SK-N-SH treated with all-trans-retinoic acid at 6 μM for 48 hours (cell line): Measurements from ENCODE around the gene SMTNL1.

Experiments
- ATAC-seq: fragments of 200-7000 bp; cut with Tn5 transposase; 3 replicates; pipeline ENCODE4 v1.9.1; 2020; ENCODE audit warnings: mild to moderate bottlenecking, moderate library complexity
- ARNTL ChIP-seq: fragments of 450-650 bp; formaldehyde crosslinking; IDR thresholded peaks from 2 replicates; pipeline ENCODE4 v1.5.0; 2020; ENCODE audit warnings: low read depth, mild to moderate bottlenecking, moderate library complexity, borderline replicate concordance
- CREB5 ChIP-seq: fragments of 250-450 bp; sonication (Bioruptor Pico); IDR thresholded peaks from 2 replicates; pipeline ENCODE4 v1.5.1; 2020; ENCODE audit warnings: low read depth, mild to moderate bottlenecking, moderate library complexity
- CSRNP3 ChIP-seq: fragments of 250-450 bp; sonication (Bioruptor Pico); IDR thresholded peaks from 2 replicates; pipeline ENCODE4 v1.5.1; 2021; ENCODE audit warnings: mild to moderate bottlenecking, moderate library complexity
- GLIS3 ChIP-seq: fragments of 250-450 bp; sonication (Bioruptor Pico); IDR thresholded peaks from 2 replicates; pipeline ENCODE4 v1.5.0; 2020; ENCODE audit warnings: mild to moderate bottlenecking, moderate library complexity
- POU6F1 ChIP-seq: fragments of 250-450 bp; sonication (Bioruptor Pico); IDR thresholded peaks from 2 replicates; pipeline ENCODE4 v1.8.0; 2021; ENCODE audit warnings: low read depth, mild to moderate bottlenecking, moderate library complexity, borderline replicate concordance
- RARB ChIP-seq: fragments of 250-450 bp; sonication (Bioruptor Pico); IDR thresholded peaks from 2 replicates; pipeline ENCODE4 v1.8.0; 2021; ENCODE audit warnings: mild to moderate bottlenecking, moderate library complexity
- SNAI2 ChIP-seq: fragments of 250-450 bp; sonication (Bioruptor Pico); IDR thresholded peaks from 2 replicates; pipeline ENCODE4 v1.5.0; 2020; ENCODE audit warnings: mild to moderate bottlenecking, moderate library complexity
- TCF4 ChIP-seq: fragments of 250-450 bp; sonication (Bioruptor Pico); IDR thresholded peaks from 2 replicates; pipeline ENCODE4 v1.8.0; 2021; ENCODE audit warnings: mild to moderate bottlenecking, moderate library complexity, borderline replicate concordance
- TOX ChIP-seq: fragments of 250-450 bp; sonication (Bioruptor Pico); IDR thresholded peaks from 2 replicates; pipeline ENCODE4 v1.8.0; 2021; ENCODE audit warnings: mild to moderate bottlenecking, moderate library complexity, borderline replicate concordance
- TSHZ2 ChIP-seq: fragments of 250-450 bp; sonication (Bioruptor Pico); IDR thresholded peaks from 2 replicates; pipeline ENCODE4 v1.5.0; 2020; ENCODE audit warnings: mild to moderate bottlenecking, moderate library complexity
- ZC3H10 ChIP-seq: fragments of 250-450 bp; sonication (Bioruptor Pico); IDR thresholded peaks from 2 replicates; pipeline ENCODE4 v1.5.1; 2021; ENCODE audit warnings: mild to moderate bottlenecking, moderate library complexity
- ZFP3 ChIP-seq: fragments of 250-450 bp; sonication (Bioruptor Pico); IDR thresholded peaks from 2 replicates; pipeline ENCODE4 v1.5.0; 2020; ENCODE audit warnings: mild to moderate bottlenecking, moderate library complexity
- ZFP30 ChIP-seq: fragments of 450-650 bp; formaldehyde crosslinking; IDR thresholded peaks from 2 replicates; pipeline ENCODE4 v1.5.0; 2022; ENCODE audit warnings: mild to moderate bottlenecking, moderate library complexity
- ZNF70 ChIP-seq: fragments of 450-650 bp; formaldehyde crosslinking; IDR thresholded peaks from 2 replicates; pipeline ENCODE4 v1.5.0; 2020; ENCODE audit warnings: mild to moderate bottlenecking, moderate library complexity
- ZNF8 ChIP-seq: fragments of 450-650 bp; formaldehyde crosslinking; IDR thresholded peaks from 2 replicates; pipeline ENCODE4 v1.5.0; 2020; ENCODE audit warnings: mild to moderate bottlenecking, moderate library complexity

The SMTNL1 gene

GRCh38 chr11:57541169-57541568, 3.8 kb downstream of the SMTNL1 start (continued):
- no peak for TF ChIP-seq CSRNP3 (CRISPR knock-in tag)
- no peak for TF ChIP-seq RARB (CRISPR knock-in tag)
- no peak for TF ChIP-seq GLIS3 (CRISPR knock-in tag)

- TF ChIP-seq TSHZ2 (CRISPR knock-in tag) (no peak), ZNF8 (CRISPR knock-in tag) (no peak), CREB5 (no peak)
- ATAC-seq = no peak
Measured at GRCh38 chr11:57542582-57542981, 5.2 kb downstream of the SMTNL1 start.

- no peak for TF ChIP-seq CSRNP3 (CRISPR knock-in tag)
- TF ChIP-seq TSHZ2 (CRISPR knock-in tag) = no peak
- TF ChIP-seq ZFP3 (CRISPR knock-in tag) = no peak
- no peak for TF ChIP-seq ZC3H10 (CRISPR knock-in tag)
- ATAC-seq = no peak; the same call in 2 of the 3 replicates
Measured at GRCh38 chr11:57543593-57543992, 6.2 kb downstream of the SMTNL1 start.

- TF ChIP-seq TSHZ2 (CRISPR knock-in tag) = no peak
- TF ChIP-seq TOX = no peak
- no peak for TF ChIP-seq TCF4 (CRISPR knock-in tag)
- TF ChIP-seq ARNTL (CRISPR knock-in tag) = no peak
- ATAC-seq = no peak
Measured at GRCh38 chr11:57544566-57544965, 7.2 kb downstream of the SMTNL1 start.

- no peak for ATAC-seq
- TF ChIP-seq SNAI2 (CRISPR knock-in tag) (no peak), TCF4 (CRISPR knock-in tag) (no peak), ZFP30 (CRISPR knock-in tag) (no peak), GLIS3 (CRISPR knock-in tag) (no peak), ZFP3 (CRISPR knock-in tag) (no peak), ZNF70 (no peak), CREB5 (no peak), POU6F1 (no peak)
Measured at GRCh38 chr11:57545883-57546282, 8.5 kb downstream of the SMTNL1 start.
